RWPE2 (cell line): Measurements from ENCODE around the gene TRIP4.
A peak's percentile ranks its signal among the peaks of the same experiment; 100 is the strongest.

ENCODE experiments used
- ATAC-seq: fragments of 200-7000 bp; cut with Tn5 transposase; 3 replicates; pipeline ENCODE4 v1.9.1; 2021; ENCODE audit warnings: low read depth
- DNase-seq: peaks from one replicate; pipeline ENCODE4 v3.0.0-alpha.2; 2020; ENCODE audit warnings: low spot score
- H3K27ac ChIP-seq: fragments of 450-650 bp; 2 replicates; pipeline ENCODE4 v1.5.1; 2017; ENCODE audit warnings: mild to moderate bottlenecking; ENCODE audit not compliant: poor library complexity, severe bottlenecking
- H3K27me3 ChIP-seq: fragments of 250-450 bp; sonication (Bioruptor Pico); 2 replicates; pipeline ENCODE4 v1.5.1; 2021; ENCODE audit warnings: mild to moderate bottlenecking, moderate library complexity; ENCODE audit not compliant: insufficient read depth, poor library complexity, severe bottlenecking
- H3K36me3 ChIP-seq: fragments of 250-450 bp; sonication (Bioruptor Pico); 2 replicates; pipeline ENCODE4 v1.5.1; 2020; ENCODE audit warnings: low read depth, mild to moderate bottlenecking, moderate library complexity
- H3K4me1 ChIP-seq: fragments of 250-450 bp; sonication (Bioruptor Pico); 2 replicates; pipeline ENCODE4 v1.5.1; 2021; ENCODE audit warnings: mild to moderate bottlenecking, moderate library complexity; ENCODE audit not compliant: insufficient read depth, poor library complexity, severe bottlenecking
- H3K4me3 ChIP-seq: fragments of 250-450 bp; sonication (Bioruptor Pico); 2 replicates; pipeline ENCODE4 v1.5.1; 2021; ENCODE audit warnings: mild to moderate bottlenecking, moderate library complexity; ENCODE audit not compliant: severe bottlenecking
- H3K9me3 ChIP-seq: fragments of 250-450 bp; sonication (Bioruptor Pico); 2 replicates; pipeline ENCODE4 v1.5.1; 2021; ENCODE audit warnings: mild to moderate bottlenecking, moderate library complexity; ENCODE audit not compliant: severe bottlenecking
- TF ChIP-seq, protein P1 (sequence below): fragments of 450-650 bp; IDR thresholded peaks from one replicate; pipeline ENCODE4 v1.5.1; 2017; ENCODE audit warnings: mild to moderate bottlenecking, moderate library complexity; ENCODE audit not compliant: poor library complexity, severe bottlenecking

Gene TRIP4

DNA sequence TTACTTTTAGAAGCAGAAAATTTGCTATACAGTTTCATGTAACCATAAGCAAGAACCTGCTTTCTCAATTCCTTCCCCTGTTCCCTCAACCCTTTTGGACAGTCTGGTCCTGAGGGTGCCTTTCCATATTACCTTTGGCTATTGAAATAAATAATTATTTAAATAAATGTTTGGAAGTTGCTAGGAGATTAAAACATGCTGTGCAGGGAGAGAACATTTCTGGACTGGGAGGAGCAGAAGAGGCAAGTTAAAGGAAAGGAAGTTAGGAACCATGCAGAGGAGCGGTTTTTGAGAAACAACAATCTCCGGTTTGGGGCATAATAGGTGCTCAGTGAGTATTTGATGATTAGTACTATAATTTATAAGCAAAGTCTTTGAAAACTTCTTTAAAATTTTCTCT, 114.5 kb downstream of the TRIP4 start:
- no peaks in the 10 kb centered on the region for H3K4me1 ChIP-seq
- ATAC-seq (no peak), DNase-seq (no peak)

DNA sequence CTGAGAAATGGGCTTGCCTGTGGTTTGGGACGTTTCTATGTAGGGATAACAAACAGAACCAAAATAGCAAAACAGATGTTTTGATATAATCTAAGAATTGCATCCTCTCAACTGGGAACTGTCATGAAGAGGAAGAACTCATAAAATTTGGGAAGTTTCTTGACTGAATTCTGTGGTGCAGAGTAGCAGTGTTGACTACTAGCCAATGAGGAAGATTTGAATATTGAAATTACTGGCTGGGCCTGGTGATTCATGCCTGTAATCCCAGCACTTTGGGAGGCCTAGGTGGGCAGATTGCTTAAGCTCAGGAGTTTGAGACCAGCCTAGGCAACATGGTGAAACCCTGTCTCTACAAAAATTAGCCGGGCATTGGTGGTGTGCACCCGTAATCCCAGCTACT, 114.9 kb downstream of the TRIP4 start:
- DNase-seq (no peak), ATAC-seq (0 out of 3 replicates have a peak, but pooled peaks have one; percentile 26)
- H3K9me3 ChIP-seq = no peaks in the 10 kb centered on the region
- H3K4me1 ChIP-seq = no peaks in the 10 kb centered on the region
- H3K4me3 ChIP-seq = no peak overlapping the region
- H3K36me3 ChIP-seq = peaks cover 69% of the 10 kb centered on the region
- TF ChIP-seq, protein P1, sequence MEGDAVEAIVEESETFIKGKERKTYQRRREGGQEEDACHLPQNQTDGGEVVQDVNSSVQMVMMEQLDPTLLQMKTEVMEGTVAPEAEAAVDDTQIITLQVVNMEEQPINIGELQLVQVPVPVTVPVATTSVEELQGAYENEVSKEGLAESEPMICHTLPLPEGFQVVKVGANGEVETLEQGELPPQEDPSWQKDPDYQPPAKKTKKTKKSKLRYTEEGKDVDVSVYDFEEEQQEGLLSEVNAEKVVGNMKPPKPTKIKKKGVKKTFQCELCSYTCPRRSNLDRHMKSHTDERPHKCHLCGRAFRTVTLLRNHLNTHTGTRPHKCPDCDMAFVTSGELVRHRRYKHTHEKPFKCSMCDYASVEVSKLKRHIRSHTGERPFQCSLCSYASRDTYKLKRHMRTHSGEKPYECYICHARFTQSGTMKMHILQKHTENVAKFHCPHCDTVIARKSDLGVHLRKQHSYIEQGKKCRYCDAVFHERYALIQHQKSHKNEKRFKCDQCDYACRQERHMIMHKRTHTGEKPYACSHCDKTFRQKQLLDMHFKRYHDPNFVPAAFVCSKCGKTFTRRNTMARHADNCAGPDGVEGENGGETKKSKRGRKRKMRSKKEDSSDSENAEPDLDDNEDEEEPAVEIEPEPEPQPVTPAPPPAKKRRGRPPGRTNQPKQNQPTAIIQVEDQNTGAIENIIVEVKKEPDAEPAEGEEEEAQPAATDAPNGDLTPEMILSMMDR = no peak
- H3K27ac ChIP-seq = peak overlapping the region; percentile 2
- H3K27me3 ChIP-seq = no peaks in the 10 kb centered on the region

More for the DNA sequence above, 114.5 kb downstream of the TRIP4 start:
- no peaks in the 10 kb centered on the region for H3K9me3 ChIP-seq
- TF ChIP-seq, protein P1 = no peak
- H3K36me3 ChIP-seq = peaks cover 71% of the 10 kb centered on the region
- no peaks in the 10 kb centered on the region for H3K27me3 ChIP-seq
- H3K4me3 ChIP-seq = no peak overlapping the region
- no peak overlapping the region for H3K27ac ChIP-seq

DNA sequence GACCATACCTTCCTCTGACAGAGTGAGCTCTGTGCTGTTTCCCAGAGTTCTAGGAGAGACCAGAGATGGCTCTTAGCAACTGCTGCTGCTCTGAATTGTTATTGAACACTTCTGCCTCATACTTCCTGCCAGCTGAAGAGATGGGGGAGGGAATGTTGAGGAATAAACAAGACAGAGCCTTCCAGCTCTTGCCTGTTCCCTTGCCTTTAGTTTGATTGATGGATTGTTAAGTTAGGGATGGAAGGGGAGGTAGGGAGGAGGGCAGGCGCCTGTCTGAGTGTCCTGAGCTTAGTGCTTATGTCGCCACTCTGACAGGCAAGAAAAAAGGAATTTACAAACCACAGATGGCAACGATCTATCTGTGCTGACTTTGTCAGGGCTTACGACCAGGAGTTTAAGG, 115.6 kb downstream of the TRIP4 start:
- Histone ChIP-seq H3K36me3 (peaks cover 73% of the 10 kb centered on the region), H3K4me1 (no peaks in the 10 kb centered on the region), H3K4me3 (no peak overlapping the region), H3K9me3 (no peaks in the 10 kb centered on the region), H3K27me3 (no peaks in the 10 kb centered on the region), H3K27ac (peak overlapping the region; percentile 2)
- ATAC-seq (peak; percentile 26; the same call in 1 of the 3 replicates), DNase-seq (no peak)
- TF ChIP-seq, protein P1 = no peak

DNA sequence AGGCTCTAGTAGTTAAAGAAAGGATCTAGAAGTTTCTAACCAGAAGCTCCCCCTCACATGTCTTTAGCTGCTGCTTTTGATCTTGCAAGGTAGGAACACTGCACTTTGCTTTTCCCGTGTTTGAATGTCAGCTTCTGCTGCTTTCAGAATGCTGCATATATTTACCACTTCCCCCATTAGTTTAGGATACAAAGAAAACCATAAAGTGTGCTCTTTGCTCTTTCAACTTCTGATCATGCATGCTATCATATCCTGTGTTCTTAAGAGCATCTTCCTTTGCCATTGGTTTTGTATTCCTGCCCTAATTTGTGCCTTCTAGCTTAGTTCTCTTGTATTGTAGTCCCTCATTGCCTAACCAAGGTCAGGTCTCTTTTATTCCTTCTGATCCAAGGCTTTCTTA, 116.0 kb downstream of the TRIP4 start:
- DNase-seq (no peak), ATAC-seq (no peak)
- no peaks in the 10 kb centered on the region for H3K4me1 ChIP-seq
- no peaks in the 10 kb centered on the region for H3K9me3 ChIP-seq
- peak overlapping the region; percentile 2 for H3K27ac ChIP-seq
- TF ChIP-seq, protein P1 = no peak
- H3K27me3 ChIP-seq = no peaks in the 10 kb centered on the region
- H3K36me3 ChIP-seq = peaks cover 69% of the 10 kb centered on the region
- no peak overlapping the region for H3K4me3 ChIP-seq
